PC-9 (cell line): ENCODE measurements around the gene PHYHIPL.

ENCODE experiments used
- CTCF ChIP-seq: fragments of 200-600 bp; sonication (generic); conservative IDR thresholded peaks from 2 replicates; pipeline ENCODE4 v1.6.1; 2017; ENCODE audit warnings: mixed run types, antibody characterized with exemption, mild to moderate bottlenecking, moderate library complexity
- EZH2 ChIP-seq: fragments of 200-600 bp; sonication (generic); IDR thresholded peaks from 2 replicates; pipeline ENCODE4 v1.8.0; 2017; ENCODE audit warnings: antibody characterized with exemption, low read depth

GRCh38 chr10:59206204-59206720 lies 29.8 kb downstream of the PHYHIPL start:
- TF ChIP-seq CTCF = no peak
- no peak for TF ChIP-seq EZH2
